Activated effector memory CD4-positive, alpha-beta T cell treated with Interleukin-2 at 50 U/mL for 16 hours (primary cell): Measurements from ENCODE around the gene POTEM.
"Not testable (repeated sequence)": the region's sequence is repeated elsewhere in the genome, so short reads cannot be mapped to it uniquely, and the experiment has no call there.

Experiments used
- DNase-seq: peaks from one replicate; pipeline ENCODE4 v3.0.0-alpha.2; 2020

The POTEM gene

DNA sequence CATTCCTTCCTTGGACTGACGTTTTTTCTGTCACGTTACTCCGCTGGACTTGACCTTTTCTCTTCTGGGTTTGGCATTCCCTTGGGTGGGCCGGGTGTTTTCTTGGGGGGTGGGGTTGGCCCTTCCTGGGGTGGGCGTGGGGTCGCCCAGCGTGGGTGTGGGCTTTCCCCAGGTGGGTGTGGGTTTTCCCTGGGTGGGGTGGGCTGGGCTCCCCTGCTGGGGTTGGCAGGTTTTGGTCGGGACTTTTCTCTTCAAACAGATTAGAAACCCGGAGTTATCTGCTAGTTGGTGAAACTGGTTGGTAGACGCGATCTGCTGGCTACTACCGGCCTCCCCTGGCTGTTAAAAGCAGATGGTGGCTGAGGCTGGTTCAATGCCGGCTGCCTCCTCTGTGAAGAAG, at the start of gene POTEM:
TSS of gene POTEM (plus strand) at position 301 of the 400 bp plus-strand sequence. CDS start at position 353, 52 bp downstream.
- DNase-seq: not testable (repeated sequence)

DNA sequence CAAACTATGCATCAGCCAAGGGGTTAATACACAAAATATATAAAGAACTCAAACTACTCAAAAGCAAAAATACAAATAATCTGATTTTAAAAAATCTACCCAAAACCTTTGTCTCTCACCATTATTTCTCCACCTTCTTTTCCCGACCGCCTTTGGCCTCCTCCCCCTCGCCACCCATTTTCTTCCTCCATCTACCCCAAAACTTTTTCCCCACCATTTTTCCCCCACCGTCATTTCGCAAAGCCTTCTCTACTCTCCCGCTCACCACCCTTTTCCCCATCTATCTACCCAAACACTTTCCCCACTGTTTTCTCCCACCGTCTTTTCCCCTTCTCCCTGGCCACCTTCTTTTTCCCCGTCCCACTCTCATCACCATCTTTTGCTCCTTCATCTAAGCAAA, 48.9 kb upstream of the POTEM start:
- not testable (repeated sequence) for DNase-seq

DNA sequence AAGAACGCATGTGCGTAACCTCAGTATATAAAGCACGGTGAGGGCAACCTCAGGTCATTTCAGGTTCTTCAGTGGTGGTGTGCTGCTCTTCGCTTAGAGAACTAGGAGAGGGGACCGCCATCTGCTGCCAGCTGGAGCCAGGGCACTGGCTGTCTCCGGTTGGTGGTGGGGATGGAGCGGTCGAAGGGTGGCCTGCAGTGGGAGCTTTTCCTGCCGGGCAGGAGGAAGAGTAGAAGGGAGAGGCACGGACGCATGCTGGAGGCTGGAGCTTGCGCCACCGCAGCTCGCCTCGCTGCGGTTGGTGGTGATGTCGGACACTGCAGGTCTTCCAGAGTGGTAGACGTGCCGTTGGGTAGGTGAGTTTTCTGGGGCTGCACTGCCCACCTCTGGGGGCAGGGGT, 47.2 kb upstream of the POTEM start:
- not testable (repeated sequence) for DNase-seq

DNA sequence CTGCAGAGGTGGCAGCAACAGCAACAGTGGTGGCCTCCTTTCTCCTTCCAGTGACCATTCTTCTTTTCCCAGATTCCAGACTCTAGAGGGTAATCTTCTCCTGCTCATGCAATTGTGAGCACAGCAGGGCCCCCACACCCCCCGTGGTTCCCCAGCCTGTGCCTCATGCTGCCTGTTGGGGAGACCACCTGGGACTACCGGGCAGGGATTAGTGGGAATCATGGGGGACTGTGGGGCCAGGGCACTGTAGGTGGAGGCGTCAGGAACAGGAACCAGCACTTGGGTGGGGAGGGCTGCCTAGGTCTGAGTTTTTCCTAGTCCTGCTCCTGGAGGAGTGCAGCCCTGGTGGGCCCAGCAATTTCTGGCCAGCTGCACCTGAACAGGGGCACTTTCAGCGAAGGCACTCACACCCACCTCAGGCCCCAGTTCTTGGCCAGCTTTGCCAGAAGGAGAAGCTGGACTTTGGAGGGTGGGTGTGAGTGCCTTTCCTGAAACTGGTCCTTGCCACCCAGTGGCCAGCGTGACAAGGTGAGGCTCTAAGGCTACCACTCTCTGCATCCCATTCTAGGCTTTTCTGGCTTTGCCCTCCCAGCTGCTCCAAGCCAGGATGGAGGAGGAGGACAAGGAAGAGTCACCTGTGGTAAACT, 46.1 kb upstream of the POTEM start:
- not testable (repeated sequence) for DNase-seq

DNA sequence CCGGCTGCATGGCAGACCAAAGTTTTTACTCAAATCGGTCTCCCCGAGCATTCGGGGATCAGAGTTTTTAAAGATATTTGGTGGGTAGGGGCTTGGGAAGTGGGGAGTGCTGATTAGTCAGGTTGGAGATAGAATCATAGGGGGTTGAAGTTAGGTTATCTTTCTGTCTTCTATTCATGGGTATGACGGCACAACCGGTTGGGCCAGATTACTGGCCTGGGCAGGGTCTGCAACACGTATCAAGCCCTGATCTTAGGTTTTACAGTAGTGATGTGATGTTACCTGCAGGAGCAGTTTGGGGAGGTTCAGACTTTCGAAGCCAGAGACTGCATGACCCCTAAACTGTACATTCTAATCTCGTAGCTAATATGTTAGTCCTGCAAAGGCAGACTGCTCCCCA, 30.4 kb upstream of the POTEM start:
- not testable (repeated sequence) for DNase-seq

DNA sequence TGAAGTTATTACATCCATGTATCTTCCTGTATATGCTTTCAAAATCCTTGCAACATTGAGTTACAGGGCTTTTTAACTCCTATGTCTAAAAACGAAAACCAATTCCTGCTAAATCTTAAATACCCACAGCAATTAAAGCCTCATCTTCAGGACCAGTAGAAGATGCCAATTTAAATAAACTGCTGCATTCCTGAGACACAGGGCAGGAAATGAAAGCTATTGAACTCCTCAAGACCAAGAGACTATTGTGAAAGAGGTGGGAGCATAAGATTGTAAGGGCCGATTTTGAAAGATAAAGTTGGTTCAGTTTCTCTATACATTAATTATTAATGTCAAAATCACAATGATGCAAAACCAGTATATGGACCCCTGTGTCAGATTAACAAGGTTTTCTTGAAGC, 28.5 kb upstream of the POTEM start:
- not testable (repeated sequence) for DNase-seq

DNA sequence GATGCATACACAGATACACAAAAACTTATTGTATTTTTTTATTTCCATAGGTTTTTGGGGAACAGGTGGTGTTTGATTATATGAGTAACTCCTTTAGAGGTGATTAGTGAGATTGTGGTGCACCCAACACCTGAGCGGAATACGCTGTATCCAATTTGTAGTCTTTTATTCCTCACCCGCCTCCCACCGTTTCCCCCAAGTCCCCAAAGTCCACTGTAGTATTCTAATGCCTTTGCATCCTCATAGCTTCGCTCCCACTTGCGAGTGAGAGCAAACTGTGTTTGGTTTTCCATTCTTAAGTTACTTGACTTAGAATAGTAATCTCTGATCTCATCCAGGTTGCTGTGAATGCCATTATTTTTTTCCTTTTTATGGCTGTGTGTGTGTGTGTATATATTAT, 17.3 kb upstream of the POTEM start:
- not testable (repeated sequence) for DNase-seq

DNA sequence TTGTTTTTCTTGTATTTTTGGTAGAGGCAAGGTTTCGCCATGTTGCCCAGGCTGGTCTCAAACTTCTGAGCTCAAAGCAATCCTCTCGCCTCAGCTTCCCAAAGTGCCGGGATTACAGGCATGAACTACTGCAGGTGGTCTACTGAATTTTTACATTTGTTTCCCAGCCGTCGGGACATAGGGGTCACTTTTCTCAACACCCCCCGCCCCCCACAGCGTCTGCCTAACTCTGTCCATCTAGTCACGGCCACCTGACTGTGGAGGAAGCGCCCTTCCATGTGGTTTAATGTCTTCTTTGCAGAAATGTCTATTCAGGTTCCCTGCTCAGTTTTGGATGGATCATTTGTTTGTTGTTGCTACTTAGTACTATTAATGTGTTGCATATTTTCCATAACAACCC, 14.1 kb upstream of the POTEM start:
- DNase-seq: not testable (repeated sequence)

DNA sequence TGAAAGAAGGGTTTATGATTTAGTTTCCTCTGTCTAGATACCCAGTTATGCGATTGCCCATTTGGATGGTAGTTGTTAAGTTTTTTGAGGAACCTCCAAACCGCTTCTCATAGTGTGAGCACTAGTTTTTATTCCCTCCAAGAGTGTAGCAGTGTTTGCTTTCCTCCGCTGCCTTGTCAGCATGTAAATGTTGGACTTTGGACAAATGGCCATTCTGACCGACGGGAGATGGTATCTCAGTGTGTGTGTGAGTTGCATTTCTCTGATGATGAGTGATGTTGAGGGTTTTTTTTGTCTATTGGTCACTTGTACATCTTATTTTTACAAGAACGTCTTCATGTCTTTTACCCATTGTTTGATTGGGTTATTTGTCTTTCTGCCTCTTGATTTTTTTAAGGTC, 11.4 kb upstream of the POTEM start:
- not testable (repeated sequence) for DNase-seq

DNA sequence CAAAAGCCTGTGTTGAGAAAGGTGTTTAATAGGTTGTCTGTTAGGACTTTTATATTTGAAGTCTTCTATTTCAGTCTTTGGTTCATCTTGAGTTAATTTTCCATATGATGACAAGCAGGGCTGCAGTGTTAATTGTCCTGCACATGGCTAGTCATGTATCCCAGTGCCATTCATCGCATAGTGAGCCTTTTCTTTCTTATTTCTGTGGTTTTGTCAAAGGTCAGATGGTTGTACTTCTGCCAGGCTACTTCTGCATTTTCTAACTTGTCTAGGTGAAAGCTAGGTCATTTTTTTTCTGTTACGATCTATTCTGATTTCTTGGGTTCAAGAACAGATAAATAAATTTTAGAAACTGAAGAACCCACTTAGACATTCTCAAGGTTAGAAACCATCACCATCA, 5.7 kb upstream of the POTEM start:
- DNase-seq: not testable (repeated sequence)

DNA sequence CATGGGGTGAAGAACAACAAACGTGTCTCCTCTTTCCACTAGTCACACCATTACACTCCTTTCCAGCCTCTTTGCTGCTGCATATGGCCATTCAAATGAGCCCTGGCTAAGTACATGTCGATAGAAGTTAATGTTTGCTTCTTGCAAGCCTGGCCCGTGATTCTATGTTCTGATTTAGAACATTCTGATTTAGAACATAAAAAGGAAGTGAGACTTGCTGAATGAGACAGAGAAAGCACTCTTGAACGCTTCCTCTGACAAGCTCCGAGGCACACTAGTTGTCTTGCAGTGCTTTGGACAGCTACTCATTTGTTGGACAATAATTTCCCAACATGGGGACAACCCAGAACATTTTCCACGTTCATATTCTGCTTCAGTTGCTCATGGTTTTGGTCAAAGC, 5.1 kb upstream of the POTEM start:
- not testable (repeated sequence) for DNase-seq

DNA sequence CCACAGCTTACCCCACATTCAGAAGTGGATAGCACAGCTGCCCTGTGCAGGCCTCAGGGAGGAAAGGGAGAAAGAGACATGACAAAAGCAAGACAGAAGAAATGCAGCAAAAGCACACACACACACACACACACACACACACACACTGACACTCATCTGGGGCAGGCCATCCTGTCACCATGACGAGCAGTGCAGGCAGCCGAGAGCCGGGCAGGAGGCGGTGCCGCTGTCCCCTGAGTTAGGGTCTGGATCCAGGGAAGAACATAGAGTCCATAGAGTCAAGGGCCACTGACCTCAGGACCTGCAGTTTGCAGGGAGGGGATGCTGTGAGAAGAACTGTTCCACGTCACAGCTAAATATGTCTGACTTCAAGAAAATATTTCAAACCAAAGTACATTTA, 4.0 kb upstream of the POTEM start:
- not testable (repeated sequence) for DNase-seq

DNA sequence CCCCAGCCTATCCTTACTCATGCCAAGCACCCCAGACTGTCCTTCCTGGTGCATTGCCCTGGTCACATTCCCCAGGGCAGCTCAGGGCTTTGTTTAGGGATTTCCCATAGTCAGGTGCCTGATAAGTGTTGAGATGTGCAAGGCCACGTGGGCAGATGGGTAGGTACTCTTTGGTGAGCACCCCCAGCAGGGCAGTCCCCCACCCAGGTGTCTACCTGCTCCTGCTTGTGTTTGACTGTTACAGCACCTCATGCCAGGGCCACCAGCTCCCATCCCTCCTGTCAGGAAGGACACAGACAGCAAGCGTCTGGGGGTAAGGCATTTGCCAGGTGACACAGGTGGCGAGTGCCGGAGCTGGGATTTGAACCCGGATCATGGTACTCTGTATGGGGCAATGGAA, 2.4 kb upstream of the POTEM start:
- DNase-seq: not testable (repeated sequence)

DNA sequence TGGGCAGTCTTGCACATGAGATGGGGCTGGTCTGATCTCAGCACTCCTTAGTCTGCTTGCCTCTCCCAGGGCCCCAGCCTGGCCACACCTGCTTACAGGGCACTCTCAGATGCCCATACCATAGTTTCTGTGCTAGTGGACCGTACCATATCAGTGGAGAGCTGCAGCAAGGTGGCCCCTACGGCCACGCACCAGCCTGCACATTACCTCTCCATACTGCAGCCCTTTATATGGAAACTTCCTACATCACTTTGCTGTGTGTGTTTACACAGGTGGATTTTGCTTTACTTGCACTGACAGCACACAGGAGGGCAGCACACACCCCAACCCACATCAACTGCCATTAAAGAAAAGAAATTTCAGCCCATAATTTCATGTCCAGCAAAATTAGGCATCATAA, 35.3 kb downstream of the POTEM start:
- not testable (repeated sequence) for DNase-seq

DNA sequence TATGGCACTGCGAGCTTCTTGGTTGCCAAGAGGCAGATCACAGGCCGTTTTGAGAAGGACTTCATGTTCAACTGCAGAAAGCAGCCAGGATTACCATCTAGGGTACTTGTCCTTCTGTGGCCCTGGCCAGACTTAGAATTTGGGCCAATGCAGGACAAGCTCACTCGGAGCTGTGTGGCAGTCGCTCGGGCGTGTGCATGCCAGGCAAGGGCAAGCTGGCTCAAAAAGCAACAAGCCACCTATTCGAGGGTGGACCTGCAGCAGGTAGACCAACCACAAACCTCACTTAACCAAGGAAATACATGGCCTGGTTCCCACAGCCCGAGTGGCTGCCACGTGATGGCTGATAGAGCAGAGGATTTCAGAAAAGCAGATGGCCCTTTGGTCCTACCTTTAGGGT, 39.3 kb downstream of the POTEM start:
- DNase-seq: not testable (repeated sequence)

DNA sequence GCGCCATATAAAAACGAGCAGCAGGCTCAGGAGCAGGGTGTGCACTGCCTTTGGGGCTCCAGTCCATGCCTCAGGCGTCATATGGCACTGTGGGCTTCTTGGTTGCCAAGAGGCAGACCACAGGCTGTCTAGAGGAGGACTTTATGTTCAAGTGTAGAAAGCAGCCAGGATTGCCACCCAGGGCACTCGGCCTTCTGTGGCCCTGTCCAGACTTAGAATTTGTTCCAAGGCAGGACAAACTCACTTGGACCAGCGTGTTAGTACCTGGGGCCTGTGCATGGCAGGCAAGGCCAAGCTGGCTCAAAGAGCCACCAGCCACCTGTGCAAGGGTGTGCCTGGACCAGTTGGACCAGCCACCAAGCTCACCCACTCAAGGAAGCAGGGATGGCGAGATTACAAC, 40.4 kb downstream of the POTEM start:
- not testable (repeated sequence) for DNase-seq

DNA sequence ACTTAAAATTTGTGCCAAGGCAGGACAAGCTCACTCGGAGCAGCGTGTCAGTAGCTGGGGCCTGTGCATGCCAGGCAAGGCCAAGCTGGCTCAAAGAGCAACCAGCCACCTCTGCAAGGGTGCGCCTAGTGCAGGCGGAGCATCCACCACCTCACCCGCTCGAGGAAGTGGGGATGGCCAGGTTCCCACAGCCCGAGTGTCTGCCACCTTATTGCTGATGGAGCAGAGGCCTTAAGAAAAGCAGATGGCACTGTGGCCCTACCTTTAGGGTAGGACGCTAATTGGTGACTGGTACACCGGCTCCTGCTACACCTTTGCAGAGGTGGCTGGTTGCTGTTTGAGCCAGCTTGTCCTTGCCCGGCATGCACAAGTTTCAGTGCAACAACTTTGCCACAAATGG, 43.8 kb downstream of the POTEM start:
- not testable (repeated sequence) for DNase-seq

DNA sequence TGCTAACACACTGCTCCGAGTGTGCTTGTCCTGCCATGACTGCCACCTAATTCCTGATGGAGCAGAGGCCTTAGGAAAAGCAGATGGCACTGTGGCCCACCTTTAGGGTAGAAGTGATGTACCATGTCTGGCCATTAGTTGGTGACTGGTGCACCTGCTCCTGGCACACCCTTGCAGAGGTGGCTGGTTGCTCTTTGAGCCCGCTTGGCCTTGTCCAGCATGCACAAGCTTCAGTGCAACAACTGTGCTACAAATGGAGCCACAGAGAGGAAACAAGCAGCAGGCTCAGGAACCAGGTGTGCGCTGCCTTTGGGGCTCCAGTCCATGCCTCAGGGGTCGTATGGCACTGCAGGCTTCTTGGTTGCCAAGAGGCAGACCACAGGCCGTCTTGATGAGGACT, 44.5 kb downstream of the POTEM start:
- DNase-seq: not testable (repeated sequence)

DNA sequence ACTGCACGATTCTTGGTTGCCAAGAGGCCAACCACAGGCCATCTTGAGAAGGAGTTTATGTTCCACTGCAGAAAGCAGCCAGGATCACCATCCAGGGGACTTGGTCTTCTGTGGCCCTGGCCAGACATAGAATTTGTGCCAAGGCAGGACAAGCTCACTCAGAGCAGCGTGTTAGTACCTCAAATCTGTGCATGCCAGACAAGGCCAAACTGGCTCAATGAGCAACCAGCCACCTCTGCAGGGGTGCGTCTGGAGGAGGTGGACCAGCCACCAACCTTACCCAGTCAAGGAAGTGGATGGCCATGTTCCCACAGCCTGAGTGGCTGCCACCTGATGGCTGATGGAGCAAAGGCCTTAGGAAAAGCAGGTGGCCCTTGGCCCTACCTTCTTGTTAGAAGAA, 48.0 kb downstream of the POTEM start:
- DNase-seq: not testable (repeated sequence)

DNA sequence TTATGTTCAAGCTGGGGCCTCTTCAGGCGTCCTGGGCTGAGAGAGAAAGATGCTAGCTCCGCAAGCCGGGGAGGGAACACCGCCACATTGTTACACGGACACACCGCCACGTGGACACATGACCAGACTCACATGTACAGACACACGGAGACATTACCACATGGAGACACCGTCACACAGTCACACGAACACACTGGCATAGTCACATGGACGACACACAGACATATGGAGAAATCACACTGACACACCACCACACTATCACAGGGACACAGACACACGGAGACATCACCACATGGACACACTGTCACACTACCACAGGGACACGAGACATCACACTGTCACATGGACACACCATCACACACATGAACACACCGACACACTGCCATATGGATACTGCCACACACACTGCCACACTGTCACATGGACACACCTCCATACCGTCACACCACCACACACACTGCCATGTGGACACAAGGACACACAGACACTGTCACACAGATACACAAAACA, 57.9 kb downstream of the POTEM start:
- not testable (repeated sequence) for DNase-seq

DNA sequence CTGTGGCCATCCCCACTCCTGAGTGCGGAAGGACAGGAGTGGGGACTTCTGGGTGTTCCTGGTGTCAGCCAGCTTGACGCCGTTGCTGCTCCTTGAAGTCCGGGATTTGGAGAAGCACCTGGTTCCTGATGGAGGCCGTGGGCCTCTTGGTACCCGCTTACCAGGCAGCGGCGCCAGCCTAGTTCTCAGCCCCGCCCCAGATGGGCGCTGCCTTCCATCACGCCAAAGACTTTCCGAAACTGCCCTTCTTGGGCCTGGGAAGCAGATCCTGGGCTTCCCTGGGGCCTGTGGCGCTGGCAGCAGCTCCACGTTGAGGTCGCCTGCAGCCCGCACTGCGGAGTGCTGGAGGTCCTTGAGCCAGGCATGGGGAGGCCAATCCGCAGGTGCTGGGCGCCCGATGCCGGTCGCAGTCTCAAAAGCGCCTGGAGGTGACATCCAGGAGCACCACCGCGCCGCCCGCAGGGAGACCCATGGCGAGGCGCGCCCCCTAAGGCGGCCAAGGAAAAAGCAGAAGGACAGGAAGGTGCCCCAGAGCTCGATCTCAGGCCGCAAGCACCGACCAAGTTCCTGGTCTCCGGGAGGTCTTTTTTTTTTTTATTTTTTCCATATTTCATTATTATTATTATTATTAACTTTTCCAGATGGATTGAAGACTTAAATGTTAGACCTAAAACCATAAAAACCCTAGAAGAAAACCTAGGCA, 59.6 kb downstream of the POTEM start:
- DNase-seq: not testable (repeated sequence)

DNA sequence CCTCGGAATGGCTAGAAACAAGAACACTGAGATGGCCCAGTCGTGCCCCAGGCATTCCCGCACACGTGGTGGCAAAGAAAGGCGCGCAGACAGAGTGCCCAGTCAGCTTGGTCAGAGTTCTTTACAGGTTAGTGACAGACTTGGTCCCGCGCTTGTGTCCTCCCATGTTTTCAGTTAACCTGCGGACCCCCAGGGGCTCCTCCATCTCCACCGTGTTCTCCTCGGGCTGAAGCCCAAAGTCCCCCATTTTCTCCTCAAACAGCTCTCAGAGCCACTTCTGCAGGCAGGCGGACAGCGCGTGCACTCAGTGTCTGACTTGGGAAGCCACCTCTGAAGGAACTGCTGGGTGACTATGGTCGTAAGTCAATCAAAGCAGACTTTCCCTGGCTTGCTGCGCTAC, 60.7 kb downstream of the POTEM start:
- not testable (repeated sequence) for DNase-seq

DNA sequence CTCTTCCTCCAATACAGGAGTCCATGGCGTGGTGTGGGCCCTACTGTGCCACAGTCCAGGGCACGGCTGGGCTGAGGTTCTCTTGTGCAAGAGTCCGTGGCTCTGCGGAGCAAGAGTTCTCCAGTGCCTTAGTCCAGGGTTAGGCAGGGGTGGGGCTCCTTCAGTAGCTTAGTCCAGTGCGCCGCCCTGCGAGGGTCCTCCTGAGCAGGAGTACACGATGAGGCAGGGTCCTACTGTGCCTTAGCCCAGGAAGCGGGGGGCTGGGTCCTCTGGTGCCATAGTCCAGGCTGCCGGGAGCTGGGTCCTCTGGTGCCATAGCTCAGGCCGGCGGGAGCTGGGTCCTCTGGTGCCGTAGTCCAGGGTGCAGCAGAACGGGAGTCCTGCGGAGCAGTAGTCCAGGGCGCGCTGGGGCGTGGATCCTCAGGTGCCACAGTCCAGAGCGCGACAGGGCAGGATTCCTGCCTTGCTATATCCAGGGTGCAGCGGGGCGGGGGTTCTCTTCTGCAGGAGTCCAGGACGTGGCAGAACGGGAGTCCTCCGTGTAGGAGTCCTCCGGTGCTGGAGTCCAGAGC, 69.7 kb downstream of the POTEM start:
- DNase-seq: not testable (repeated sequence)
